Measurements from ENCODE around the gene ERC1.
"Not testable (repeated sequence)": the region's sequence is repeated elsewhere in the genome, so short reads cannot be mapped to it uniquely, and the experiment has no call there.

ERC1 gene

DNA sequence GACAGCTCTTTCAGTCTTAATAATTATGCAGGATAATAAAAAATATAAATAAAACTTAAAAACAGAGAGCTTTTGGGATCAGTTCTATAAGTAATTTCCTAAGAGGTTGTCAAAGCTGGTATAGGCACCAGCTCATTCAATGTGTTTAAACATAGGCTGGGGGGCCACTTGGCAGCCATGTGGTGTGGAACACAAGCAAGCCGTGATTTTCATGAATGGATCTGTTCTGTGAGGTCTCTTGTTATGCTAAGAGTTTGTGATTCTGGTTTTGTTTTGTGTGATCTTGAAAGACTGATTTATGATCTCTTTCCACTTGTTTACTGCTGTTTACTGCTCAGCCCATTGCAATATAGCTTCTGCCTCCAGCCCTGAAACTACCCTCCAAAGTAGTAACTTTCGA lies 362.4 kb downstream of the ERC1 start:
- no peak for DNase-seq (ENCODE audit: low read depth)

DNA sequence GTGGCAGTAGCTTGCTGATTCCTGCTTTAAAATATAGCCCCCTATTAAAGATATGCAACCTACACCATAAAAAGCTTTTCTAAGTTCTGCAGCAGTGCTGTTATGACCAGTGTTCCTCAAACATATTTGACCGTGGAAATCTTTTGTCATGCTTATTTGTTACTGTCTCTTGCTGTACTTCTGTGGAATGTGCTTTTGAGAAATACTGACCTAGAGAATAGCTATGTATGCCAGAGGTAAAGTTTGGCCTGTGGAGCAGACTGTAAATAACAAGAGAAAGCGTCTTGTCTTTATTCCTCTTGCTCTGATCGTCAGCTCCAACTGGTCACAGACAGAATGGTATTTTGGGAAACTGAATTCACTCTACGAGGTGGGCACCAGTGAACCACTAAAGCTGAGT lies 364.4 kb downstream of the ERC1 start:
- DNase-seq (ENCODE audit: low read depth): no peak

DNA sequence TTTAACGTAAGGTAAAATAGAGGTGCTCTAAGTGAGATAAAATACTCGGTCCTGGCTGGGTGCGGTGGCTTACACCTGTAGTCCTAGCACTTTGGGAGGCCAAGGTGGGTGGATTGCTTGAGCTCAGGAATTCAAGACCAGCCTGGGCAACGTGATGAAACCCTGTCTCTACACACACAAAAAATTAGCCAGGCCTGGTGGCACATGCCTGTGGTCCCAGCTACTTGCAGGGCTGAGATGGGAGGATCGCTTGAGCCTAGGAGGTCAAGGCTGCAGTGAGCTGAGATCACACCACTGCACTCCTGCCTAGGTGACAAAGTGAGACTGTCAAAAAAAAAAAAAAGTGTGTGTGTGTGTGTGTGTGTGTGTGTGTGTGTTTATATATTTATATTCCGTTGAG lies 364.8 kb downstream of the ERC1 start:
- not testable (repeated sequence) for DNase-seq (ENCODE audit: low read depth)

DNA sequence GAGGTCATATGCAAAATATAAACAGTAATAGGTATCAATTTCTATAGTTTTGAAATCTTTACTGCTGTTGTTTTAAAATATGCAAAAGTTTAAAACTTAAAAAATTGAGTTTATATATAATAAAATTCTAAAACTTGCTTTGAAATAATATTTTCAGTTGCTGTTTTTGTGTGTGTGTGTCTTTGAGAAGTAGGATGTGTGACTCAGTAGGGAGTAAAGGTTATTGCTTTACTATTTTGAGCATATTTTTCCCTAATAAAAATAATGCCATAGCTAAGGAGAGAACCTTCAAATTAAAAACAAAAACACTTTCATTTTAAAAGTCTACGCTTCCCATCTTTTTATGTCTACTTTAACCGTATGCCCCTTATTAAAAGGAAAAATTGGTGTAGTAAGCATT lies 365.3 kb downstream of the ERC1 start:
- no peak for DNase-seq (ENCODE audit: low read depth)

DNA sequence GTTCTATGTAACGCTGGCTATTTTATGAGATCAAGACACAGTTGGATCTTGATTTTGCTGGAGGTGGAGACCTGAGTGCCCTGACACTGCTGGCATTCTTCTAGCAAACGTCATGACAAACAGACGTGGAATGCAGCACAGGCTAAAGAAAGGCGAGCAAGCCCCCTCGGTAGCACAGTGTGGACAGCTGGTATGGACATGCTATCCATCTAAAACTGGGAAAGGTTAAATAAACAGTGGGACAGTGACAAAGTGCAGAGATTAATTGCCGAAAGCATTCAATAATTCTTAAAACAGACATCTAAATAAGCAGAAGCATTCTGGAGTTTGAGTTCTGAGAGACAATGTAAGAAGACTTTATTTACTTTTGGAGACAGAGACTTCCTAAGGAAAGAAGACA lies 366.1 kb downstream of the ERC1 start:
- DNase-seq (ENCODE audit: low read depth): peak; percentile 95

DNA sequence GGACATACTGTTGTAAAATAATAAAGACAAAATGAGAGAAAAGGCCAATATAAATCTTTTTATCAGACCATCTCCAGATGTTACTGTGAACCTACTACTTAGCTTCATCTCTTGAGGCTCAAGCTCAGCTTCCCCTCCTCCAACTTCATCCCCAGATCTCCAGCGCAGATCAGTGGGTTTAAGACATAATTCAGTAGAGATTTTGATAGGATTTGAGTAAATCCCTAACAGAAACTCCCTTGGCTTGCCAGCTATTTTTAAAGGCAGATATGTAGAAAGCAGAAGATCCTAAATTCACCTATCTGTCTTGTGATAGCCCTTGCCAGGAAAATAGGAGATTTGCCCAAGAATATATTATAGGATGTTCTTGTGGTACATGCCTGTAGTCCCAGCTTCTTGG lies 366.7 kb downstream of the ERC1 start:
- no peak for DNase-seq (ENCODE audit: low read depth)

DNA sequence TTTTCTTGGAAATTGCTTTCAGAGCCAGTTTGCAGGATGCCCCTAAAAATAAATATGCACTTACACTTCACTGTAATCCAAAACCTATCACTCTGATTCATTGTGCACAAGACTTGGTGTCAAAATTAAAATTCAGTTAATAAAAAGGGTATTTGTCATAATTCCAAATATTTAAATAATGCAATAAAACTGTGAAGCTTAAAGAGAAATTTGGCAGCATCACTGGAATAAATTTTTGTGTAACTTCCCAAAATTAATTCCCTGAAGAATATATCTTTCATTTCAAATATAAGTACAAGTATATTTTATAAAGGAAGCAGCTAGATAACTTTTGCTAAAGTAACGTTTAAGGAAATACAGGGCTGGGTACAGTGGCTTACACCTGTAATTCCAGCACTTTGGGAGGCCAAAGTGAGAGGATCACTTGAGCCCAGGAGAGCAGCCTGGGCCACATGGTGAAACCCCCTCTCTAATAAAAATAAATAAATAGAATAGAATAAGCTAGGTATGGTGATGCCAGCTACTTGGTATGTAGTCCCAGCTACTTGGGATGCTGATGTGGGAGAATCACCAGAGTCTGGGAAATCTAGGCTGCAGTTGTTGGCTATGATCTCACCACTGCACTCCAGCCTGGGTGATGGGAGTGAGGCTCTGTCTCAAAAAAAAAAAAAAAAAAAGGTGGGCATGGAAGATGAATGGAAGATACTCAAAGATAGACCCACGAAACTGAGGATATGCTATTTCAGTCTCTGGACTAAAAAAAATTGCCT lies 369.6 kb downstream of the ERC1 start:
- DNase-seq (ENCODE audit: low read depth): peak; percentile 99

DNA sequence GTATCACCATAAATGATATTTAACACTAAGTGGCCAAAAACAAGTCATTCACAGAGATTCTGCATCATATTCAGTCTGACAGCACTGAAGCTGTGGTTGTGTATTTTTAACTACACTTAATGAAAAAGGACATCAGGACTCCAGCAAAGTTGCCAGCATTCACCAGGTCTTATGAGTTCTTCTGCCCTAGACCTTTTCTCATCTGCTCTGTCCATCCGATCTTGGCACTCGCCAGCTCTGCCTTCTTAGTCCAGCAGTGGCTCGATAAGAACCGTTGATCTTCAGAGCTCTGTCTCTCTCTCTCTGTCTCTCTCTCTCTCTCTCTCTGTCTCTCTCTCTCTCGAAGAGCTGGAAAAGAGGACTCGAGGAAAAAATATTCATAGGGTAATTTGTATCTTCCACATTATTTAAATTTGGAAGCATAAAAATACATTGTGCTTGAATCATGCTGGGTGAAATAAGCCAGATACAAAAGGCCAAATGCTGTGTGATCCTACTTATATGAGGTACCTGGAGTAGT lies 371.2 kb downstream of the ERC1 start:
- DNase-seq (ENCODE audit: low read depth): no peak

DNA sequence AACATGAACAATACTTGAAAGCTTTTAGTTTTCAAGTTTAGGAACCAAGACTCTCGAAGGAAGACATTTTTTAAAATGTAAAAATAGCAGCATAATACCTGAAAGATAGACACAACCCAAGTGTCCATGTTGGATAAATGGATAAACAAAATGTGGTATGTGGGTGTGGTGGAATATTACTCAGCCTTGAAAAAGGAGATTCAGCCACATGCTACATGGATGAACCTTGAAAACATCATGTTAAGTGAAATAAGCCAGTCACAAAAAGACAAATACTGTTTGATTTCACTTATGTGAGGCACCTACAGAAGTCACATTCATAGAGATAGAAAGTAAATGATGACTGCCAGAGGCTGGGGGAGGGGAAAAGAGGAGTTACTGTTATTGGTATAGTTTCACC lies 374.7 kb downstream of the ERC1 start:
- DNase-seq (ENCODE audit: low read depth): no peak

DNA sequence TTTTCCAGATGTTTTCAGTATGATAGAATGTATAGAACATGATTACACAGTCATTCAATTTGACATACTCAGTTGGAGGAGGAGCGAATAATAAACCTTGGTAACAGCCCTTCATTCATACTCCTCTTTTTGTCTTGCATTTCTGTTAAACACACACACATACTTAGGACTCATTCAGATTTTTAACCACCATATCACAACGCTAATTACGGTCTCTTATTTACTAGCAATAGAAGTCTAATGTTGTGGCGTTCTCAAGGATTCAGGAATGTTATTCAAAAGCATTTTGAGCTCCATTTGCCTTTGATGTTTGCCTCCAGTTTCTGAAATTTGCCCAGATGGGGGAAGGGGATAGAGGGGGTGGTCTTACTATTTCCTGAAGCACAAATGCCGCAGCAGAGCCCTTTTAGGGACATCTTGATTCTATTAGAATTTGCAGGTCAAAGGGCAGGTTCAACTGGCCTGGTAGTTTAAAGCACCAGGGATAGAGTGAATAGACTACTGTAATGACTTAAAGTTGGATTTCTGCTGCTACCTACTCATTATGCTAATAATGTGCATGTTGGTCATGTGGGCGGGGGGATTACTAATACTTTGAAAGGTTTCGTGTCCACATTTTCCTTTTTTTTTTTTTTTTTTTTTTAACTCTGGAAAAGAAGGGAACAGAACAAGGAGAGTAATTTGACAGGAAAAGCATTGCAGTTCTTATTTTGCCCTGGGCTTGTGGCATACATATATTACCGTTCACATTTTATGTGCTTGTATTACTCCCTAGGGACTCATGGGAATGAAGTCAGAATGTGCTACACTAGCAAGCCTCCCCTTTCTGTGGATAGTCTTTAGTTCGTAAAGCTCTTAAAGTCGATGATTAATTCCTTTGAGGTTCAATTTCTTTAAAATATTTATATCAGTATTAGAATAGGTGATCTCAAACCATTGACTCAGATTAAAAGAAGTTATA lies 376.6 kb downstream of the ERC1 start:
- no peak for DNase-seq (ENCODE audit: low read depth)

DNA sequence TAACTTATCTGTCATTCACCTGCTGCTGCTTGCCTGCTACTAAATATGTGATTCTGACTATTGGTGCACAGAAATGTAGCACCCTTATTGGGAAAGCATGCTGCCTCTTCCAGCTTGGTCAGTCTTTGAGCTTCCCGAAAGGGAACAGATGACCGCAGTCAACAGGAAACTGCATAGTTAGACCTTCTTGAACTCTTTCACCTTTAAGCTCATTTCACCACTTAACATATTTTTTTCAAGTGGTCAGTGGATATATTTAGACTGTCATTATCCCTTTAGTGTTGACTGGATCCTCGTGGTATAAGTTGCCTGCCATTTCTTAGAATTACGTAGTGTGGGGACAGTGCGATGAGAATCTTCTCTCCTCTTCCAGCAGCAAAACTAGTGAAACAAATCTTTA lies 378.4 kb downstream of the ERC1 start:
- no peak for DNase-seq (ENCODE audit: low read depth)

DNA sequence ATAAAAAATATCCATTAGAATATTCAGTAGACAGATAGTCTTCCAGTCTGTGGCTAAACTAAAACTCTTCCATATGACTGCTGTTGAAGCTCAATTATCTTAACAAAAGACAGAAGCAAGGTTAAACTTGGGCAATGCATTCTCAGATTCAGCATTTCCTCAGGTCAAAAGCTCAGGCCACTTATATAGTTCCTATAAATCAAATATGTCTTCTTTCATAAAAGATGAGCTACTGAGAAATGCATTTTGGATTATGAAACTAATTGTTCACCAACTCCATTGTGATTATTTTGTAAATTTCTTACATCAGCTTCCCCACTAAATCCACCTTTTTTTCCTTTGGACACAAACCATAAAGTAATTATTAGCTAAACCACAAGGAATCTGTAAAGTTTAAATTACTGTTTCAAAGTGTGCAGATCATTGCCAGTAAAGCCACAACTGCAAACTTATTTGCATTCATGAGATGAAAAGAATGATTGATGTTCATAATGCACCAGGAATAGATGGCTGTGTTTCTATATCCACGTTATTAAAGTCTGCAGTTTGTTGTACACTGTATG lies 379.0 kb downstream of the ERC1 start:
- no peak for DNase-seq (ENCODE audit: low read depth)

DNA sequence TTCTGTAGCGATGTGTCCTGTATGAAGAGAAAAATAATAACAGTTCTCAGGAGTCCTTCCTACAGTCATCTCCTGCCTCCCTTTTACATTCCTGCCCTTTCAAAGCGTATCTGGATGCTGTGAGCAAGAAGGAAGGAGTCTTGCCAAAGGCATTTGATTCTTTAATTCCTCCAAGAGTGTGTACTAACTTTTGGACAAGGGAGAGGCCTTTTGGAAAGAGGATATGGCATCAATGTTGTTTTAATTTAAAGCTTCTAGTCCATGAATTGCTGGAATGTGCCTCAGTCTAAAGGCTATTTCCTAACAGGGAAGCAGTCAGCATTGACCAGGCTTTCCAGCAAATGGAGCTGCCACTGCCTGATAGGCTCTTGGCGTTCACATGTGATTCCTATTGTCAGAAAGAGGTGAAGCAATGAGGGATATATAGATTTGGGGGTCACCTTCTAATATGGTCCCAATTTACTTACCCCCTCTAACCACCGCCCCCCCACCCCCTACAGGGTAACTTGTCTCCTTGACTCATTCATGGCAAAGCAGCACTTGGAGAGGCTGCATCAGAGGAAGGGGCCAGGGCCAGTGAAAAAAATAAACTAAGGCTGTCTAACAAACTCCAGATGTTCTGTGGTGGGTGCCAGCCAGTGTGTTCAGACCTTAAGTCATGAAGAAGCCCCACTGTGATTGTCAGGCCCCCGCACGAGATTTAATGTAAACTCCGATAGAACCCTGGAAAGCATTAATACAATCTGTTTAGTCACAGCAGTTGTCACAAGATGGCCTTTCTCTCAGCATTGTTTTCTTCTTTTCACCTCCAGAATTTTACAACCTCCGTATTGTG lies 383.1 kb downstream of the ERC1 start:
- no peak for DNase-seq (ENCODE audit: low read depth)

DNA sequence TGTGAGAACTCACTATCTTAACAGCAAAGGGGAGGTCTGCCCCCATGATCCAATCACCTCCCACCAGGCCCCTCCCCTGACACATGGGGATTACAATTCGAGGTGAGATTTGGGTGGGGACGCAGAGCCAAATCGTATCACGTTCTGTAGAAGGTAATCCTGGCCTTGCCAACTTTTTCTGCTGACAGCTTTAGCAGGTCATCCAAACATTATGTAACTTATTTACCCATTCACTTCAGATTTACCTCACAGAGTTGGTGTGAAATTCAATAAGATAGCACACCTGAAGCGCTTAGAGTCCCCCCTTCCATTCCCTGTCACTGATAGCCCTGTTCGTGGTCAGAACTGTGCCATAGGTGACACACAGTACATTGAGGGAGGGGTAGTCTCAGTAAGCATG lies 384.3 kb downstream of the ERC1 start:
- DNase-seq (ENCODE audit: low read depth): no peak

DNA sequence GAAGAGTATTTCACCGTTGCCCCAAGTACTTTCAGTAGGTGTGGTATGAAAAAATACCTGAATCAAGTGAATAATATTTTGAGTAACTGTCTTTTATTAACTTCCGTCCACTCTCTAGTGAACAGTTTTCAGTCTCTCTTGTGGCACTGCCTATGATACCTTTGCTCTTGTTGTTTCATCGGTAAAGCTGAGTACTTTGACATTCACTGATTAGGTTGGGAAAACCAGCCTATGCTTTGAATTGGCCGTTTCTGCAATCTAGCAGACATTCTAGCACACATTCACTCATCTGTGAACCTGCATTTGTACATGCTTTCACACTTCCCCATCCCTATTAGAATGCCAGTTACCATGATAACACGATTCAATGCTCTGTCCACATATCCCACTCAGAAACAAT lies 386.1 kb downstream of the ERC1 start:
- DNase-seq (ENCODE audit: low read depth): no peak

DNA sequence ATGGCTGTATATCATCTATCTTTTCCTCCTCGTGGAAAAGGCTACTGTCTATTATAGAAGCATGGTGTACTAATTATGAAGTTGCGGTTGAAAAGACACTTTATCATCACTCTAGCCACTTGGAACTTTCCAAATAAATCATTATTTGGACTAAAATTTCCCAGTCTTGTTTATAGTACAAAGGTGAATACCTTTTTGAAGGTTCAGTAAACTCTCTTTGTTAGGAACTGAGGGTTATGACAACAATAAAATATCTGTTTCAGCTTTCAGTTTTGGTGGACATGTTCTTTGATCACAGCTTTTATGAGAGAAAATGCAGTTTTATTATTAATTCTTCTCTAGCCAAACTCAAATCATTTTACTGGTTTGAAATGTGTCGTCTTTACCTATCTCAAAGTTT lies 386.7 kb downstream of the ERC1 start:
- no peak for DNase-seq (ENCODE audit: low read depth)

DNA sequence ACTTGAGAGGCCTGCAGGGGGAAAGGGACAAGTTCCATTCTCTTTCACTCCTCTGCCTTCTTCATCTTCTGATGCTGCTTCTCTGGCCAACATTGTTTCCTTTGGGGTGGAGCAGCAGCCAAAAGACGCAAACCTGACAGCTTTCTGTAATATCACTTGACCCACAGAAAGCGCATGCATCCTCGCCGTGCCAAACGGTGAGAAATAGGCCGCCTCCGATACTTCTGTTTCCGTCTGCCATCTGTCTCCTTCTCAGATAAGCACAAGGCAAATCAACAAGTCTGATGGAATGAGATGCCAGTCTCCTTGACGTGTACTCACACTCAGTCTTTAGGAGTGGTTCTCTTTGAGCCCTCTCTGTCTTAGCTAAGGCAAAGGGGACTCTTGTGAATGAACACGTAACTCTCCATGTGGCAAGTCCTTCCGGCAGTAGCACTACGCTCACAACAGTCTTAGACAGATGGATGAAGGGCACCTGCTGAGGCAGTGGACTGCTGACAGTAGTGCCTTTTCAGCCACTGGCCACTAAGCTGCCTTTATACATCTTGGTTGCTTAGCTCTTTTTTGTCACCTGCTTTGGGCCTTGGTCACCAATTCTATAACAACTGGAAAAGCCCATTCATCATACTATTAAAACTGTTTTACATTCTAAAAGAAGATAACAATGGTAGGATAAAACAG lies 389.3 kb downstream of the ERC1 start:
- DNase-seq (ENCODE audit: low read depth): no peak

DNA sequence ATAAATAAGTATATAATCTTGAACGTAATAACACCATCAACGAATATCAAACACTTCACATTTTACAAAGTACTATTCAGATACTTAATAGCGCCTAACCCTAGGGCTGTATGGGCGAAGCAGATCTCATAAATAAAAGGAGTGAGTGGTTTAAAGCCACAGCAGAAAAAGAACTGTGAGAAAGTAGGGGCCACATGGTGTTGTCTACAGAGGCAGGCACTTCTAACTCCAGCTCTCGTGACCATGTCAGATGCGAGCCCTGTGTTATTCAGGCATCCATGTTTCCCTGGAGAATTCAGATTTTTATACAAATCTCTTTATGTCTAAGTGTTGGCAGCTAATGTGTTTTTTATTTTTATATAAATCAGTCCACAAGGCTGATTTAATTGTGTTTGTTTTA lies 391.1 kb downstream of the ERC1 start:
- no peak for DNase-seq (ENCODE audit: low read depth)

DNA sequence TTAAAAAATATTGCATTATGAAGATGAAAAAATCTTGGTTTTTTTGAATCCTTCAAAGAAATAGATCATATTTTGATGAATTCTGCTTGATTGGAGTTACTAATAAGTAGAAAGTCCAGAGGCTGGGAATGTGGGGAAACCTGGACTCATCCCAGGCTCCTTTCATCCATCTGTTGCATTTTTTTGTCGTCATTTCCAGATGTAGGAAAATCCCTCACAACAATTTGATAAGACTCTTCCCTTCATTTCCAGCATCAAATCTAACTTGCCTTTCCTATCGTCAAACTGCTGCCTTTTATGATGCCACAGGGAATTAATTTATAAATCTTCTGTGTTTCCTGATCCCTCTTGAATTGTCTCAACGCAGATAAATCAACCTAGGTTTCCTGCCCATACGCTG lies 391.8 kb downstream of the ERC1 start:
- no peak for DNase-seq (ENCODE audit: low read depth)

DNA sequence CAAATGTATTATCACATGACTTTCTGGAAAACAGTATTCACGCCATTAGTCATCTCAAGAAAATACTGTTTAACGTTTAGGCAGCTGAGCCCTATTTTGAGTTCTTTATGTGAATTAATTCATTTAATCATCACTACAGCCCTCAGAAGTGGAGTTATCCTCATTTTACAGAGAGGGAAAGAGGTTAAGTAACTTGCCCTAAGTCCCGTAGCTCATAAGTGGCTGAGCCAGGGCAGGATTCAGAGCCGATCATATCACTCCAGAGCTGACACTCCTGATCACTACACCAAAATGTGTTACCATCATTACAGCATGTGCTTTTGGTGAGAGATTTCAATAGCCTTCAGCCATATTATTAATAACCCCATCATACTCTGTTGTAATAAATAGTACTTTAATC lies 392.7 kb downstream of the ERC1 start:
- DNase-seq (ENCODE audit: low read depth): no peak

DNA sequence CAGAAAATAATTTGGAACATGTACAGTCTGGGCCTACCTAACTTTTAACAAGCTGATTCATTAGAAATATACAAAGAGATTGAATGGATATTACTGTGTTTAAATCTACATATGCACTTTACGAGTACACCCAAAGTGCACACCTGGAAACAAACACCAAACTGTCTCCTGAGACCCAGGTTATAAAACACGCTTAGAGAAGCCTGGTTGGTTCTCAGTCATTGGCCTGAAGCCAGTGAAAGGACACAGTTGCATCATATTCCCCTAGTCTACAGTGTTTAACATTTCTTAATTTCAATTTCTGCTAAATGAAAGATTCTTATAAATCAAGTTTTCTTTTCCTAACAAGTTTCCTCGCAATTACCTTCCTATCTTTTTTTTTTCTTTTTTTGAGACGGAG lies 393.9 kb downstream of the ERC1 start:
- DNase-seq (ENCODE audit: low read depth): no peak

Measured in HS-27A (cell line).